Prostate gland (tissue), 2 donors: ENCODE measurements around the gene PALLD. TPM values are rescaled to one million over a fixed set of nuclear protein-coding genes. Genes with fewer than 3 reads are reported as not detected.

Experiments
- DNase-seq: peaks from one replicate; pipeline ENCODE4 v3.0.0-alpha.2; 2019; ENCODE audit warnings: low spot score
- H3K27ac ChIP-seq, 2 donors: fragments of 200-600 bp; sonication (generic); 2 replicates each; pipeline ENCODE4 v1.5.1; 2017 to 2019
- H3K27me3 ChIP-seq: fragments of 200-600 bp; sonication (generic); replicated peaks from 2 replicates; pipeline ENCODE4 v1.5.1; 2019; ENCODE audit not compliant: insufficient read depth
- H3K36me3 ChIP-seq, 2 donors: fragments of 200-600 bp; sonication (generic); 1 replicate in 1 of 2; 2 replicates in 1 of 2; pipeline versions ENCODE4 v1.5.1 to v1.8.1; 2017 to 2019
- H3K4me1 ChIP-seq: fragments of 200-600 bp; sonication (generic); replicated peaks from 2 replicates; pipeline ENCODE4 v1.5.1; 2019
- H3K4me3 ChIP-seq, 2 donors: fragments of 200-600 bp; sonication (generic); 2 replicates each; pipeline ENCODE4 v1.5.1; 2017 to 2019
- H3K9me3 ChIP-seq: fragments of 200-600 bp; sonication (generic); 2 replicates; pipeline ENCODE4 v1.5.1; 2017
- POLR2A ChIP-seq: fragments of 450-650 bp; IDR thresholded peaks from one replicate; pipeline ENCODE4 v1.6.1; 2016; ENCODE audit warnings: antibody characterized with exemption, mild to moderate bottlenecking
- POLR2AphosphoS5 ChIP-seq: sonication (generic); formaldehyde crosslinking; IDR thresholded peaks from one replicate; pipeline ENCODE4 v1.6.1; 2017; ENCODE audit warnings: antibody characterized with exemption
- WGBS: methylation state at CpG from one replicate; pipeline ENCODE4 v1.1.5; 2018; 5-methylcytosine and 5-hydroxymethylcytosine counted together
- intact Hi-C: fragments of 100-400 bp; cut with DNase I; formaldehyde crosslinking; loops from one replicate; pipeline ENCODE4 v1.14.2; 2022
- total RNA-seq, 2 donors: library from RNA; depleted of rRNA; stranded (reverse); fragments of >200 nt; gene quantifications; one replicate each; pipeline ENCODE4 v1.1.0, GENCODE V29; 2016
- TF ChIP-seq, protein P1 (sequence below), 4 experiments: fragments of 200-600 bp in 2 of 4; fragments of 450-650 bp in 2 of 4; sonication (generic) in 2 of 4; IDR thresholded peaks; 1 replicate in 3 of 4; 2 replicates in 1 of 4; pipeline ENCODE4 v1.5.1; 2016 to 2019; ENCODE audit warnings: antibody characterized with exemption in 4 of 4, mild to moderate bottlenecking in 2 of 4, moderate library complexity in 2 of 4

Gene PALLD
- total RNA-seq, 2 donors from 2014 or later = 252 TPM

GRCh38 chr4:168815379-168816345 lies 318.8 kb downstream of the PALLD start:
- H3K9me3 ChIP-seq = no peaks in the 10 kb centered on the region
- TF ChIP-seq POLR2A = no peak
- TF ChIP-seq POLR2AphosphoS5 = peak; percentile 84
- TF ChIP-seq, protein P1, sequence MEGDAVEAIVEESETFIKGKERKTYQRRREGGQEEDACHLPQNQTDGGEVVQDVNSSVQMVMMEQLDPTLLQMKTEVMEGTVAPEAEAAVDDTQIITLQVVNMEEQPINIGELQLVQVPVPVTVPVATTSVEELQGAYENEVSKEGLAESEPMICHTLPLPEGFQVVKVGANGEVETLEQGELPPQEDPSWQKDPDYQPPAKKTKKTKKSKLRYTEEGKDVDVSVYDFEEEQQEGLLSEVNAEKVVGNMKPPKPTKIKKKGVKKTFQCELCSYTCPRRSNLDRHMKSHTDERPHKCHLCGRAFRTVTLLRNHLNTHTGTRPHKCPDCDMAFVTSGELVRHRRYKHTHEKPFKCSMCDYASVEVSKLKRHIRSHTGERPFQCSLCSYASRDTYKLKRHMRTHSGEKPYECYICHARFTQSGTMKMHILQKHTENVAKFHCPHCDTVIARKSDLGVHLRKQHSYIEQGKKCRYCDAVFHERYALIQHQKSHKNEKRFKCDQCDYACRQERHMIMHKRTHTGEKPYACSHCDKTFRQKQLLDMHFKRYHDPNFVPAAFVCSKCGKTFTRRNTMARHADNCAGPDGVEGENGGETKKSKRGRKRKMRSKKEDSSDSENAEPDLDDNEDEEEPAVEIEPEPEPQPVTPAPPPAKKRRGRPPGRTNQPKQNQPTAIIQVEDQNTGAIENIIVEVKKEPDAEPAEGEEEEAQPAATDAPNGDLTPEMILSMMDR (IDR thresholded peaks at IDR 0.05) = no peak
- peak; percentile 56 for DNase-seq
- no peaks in the 10 kb centered on the region for H3K4me1 ChIP-seq
- WGBS = 17% methylated on average over 13 of the region's 13 CpGs
- H3K27ac ChIP-seq = peak overlapping the region; percentile 83 to 86
- H3K36me3 ChIP-seq = no peaks in the 10 kb centered on the region
- H3K27me3 ChIP-seq = no peaks in the 10 kb centered on the region
- H3K4me3 ChIP-seq = no peak overlapping the region
- intact Hi-C loops = loop anchor here (1.0 to 5.0 kb wide), 3 partner anchors 17 to 228 kb away; no protein-coding TSS in a partner anchor

DNA sequence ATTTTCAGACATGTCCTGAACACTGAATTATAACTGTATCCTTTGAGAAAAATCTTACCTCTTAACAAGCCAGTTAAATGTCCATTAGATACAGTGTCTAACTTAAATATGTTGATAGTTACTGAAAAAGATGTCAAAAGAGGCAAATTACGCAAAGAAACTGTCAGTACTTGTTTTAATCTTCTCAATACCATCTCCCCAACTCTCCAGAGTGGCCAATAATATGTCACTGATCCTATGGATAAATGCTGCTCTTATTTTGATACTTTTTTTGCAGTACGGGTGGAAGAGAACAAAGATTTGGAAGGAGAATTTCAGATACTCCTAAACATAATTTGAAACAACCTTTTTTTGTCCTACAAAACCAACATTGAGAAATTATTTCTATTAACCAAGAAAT lies 320.5 kb downstream of the PALLD start:
- Histone ChIP-seq H3K27me3 (no peaks in the 10 kb centered on the region), H3K27ac (peak overlapping the region; percentile 64 to 83), H3K36me3 (no peaks in the 10 kb centered on the region), H3K4me1 (no peaks in the 10 kb centered on the region), H3K4me3 (no peak overlapping the region), H3K9me3 (no peaks in the 10 kb centered on the region)
- intact Hi-C loops = loop anchor here (2.0 to 5.0 kb wide), 2 partner anchors 101 to 230 kb away; no protein-coding TSS in a partner anchor
- DNase-seq = no peak
- TF ChIP-seq POLR2AphosphoS5 (no peak), POLR2A (no peak)
- TF ChIP-seq, protein P1 (IDR thresholded peaks at IDR 0.05) = no peak
- 36% methylated on average over 2 of the region's 2 CpGs for WGBS

- no peaks in the 10 kb centered on the region for H3K9me3 ChIP-seq
- no peak overlapping the region for H3K4me3 ChIP-seq
- DNase-seq = no peak
- no peak overlapping the region for H3K27ac ChIP-seq
- intact Hi-C loops = no loop called here
- no peaks in the 10 kb centered on the region for H3K4me1 ChIP-seq
- 75% methylated on average over 5 of the region's 5 CpGs for WGBS
- no peaks in the 10 kb centered on the region for H3K36me3 ChIP-seq
- TF ChIP-seq, protein P1 (IDR thresholded peaks at IDR 0.05) = no peak
- TF ChIP-seq POLR2AphosphoS5 (no peak), POLR2A (no peak)
- no peaks in the 10 kb centered on the region for H3K27me3 ChIP-seq
Measured at GRCh38 chr4:168822481-168822880, 325.6 kb downstream of the PALLD start.

DNA sequence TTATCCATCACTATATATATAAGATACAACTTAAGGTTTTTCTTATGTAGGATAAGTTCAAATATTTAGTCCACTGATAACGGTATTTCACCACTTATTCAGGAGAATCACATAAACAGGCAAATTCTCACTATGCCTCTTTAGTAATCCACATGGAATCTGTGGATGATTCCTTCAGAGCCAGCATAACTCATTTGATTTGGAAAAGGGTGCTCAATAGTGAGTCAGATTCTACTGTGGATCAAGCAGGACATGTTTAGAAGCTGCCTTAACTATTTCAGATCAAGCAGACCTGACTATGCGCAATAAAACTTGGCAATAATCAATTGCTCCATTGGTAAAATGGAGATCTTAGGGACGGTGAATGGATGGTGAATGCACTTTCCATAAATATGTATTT lies 329.1 kb downstream of the PALLD start:
- DNase-seq = no peak
- H3K4me3 ChIP-seq = no peak overlapping the region
- no peaks in the 10 kb centered on the region for H3K36me3 ChIP-seq
- H3K27ac ChIP-seq = no peak overlapping the region
- H3K27me3 ChIP-seq = no peaks in the 10 kb centered on the region
- no peak for TF ChIP-seq POLR2AphosphoS5
- TF ChIP-seq, protein P1 (IDR thresholded peaks at IDR 0.05) = no peak
- no peak for TF ChIP-seq POLR2A
- no peaks in the 10 kb centered on the region for H3K4me1 ChIP-seq
- WGBS = 96% methylated on average over 3 of the region's 3 CpGs
- intact Hi-C loops = no loop called here
- H3K9me3 ChIP-seq = no peaks in the 10 kb centered on the region

GRCh38 chr4:168826620-168827019 lies 329.8 kb downstream of the PALLD start:
- no peak overlapping the region for H3K4me3 ChIP-seq

More at GRCh38 chr4:168826620-168827019, 329.8 kb downstream of the PALLD start:
- H3K27ac ChIP-seq = no peak overlapping the region
- no peaks in the 10 kb centered on the region for H3K27me3 ChIP-seq
- no peak for DNase-seq
- no peaks in the 10 kb centered on the region for H3K4me1 ChIP-seq
- H3K9me3 ChIP-seq = no peaks in the 10 kb centered on the region
- WGBS = 92% methylated on average over 3 of the region's 3 CpGs
- intact Hi-C loops = no loop called here
- H3K36me3 ChIP-seq = no peaks in the 10 kb centered on the region
- TF ChIP-seq POLR2A = no peak
- no peak for TF ChIP-seq POLR2AphosphoS5
- TF ChIP-seq, protein P1 (IDR thresholded peaks at IDR 0.05) = no peak
